H1 (cell line): ENCODE results near the gene ANXA3. TPM values are rescaled to one million over a fixed set of nuclear protein-coding genes. Genes with fewer than 3 reads are reported as not detected.

ENCODE experiments used
- CTCF ChIA-PET: fragments of 300-600 bp; sonication (Branson Sonifier 250); formaldehyde crosslinking; loops from one replicate; lab custom pipeline; 2021; ENCODE audit not compliant: partially characterized antibody; lab: Charles Lee
- POLR2A ChIA-PET: fragments of 300-600 bp; sonication (Branson Sonifier 250); formaldehyde crosslinking; loops from one replicate; lab custom pipeline; 2021; ENCODE audit warnings: inconsistent platforms; ENCODE audit not compliant: partially characterized antibody; lab: Charles Lee
- DNase-seq, 2 experiments: peaks; one replicate each; pipeline versions ENCODE4 v3.0.0 to v3.0.0-alpha.2; 2010 to 2022; ENCODE audit warnings: low spot score in 2 of 2, low read depth in 1 of 2, mixed read lengths in 1 of 2
- FAIRE-seq: peaks from 2 replicates; lab custom pipeline; 2011; peaks lifted over from hg19 to GRCh38; lab: Jason Lieb, UNC
- H2AFZ ChIP-seq: 2 replicates; pipeline ENCODE4 v1.8.1; 2012; ENCODE audit warnings: low read length, inconsistent platforms
- H2AK5ac ChIP-seq: 2 replicates; pipeline ENCODE4 v1.6.1; 2013; ENCODE audit warnings: low read depth, low read length
- H2BK120ac ChIP-seq: replicated peaks from 2 replicates; pipeline ENCODE3; 2013; ENCODE audit warnings: low read depth, low read length, inconsistent platforms
- H2BK12ac ChIP-seq: 2 replicates; pipeline ENCODE4 v1.6.1; 2013; ENCODE audit warnings: low read depth, low read length
- H2BK15ac ChIP-seq: 2 replicates; pipeline ENCODE4 v1.6.1; 2013; ENCODE audit warnings: low read length
- H2BK20ac ChIP-seq: 2 replicates; pipeline ENCODE4 v1.6.1; 2013; ENCODE audit warnings: low read length
- H2BK5ac ChIP-seq: 2 replicates; pipeline ENCODE4 v1.6.1; 2013; ENCODE audit warnings: low read depth, low read length
- H3K14ac ChIP-seq: 2 replicates; pipeline ENCODE4 v1.6.1; 2013; ENCODE audit warnings: inconsistent platforms; ENCODE audit not compliant: insufficient read length
- H3K18ac ChIP-seq: 2 replicates; pipeline ENCODE4 v1.6.1; 2013; ENCODE audit warnings: low read length; ENCODE audit errors: extremely low read depth
- H3K23ac ChIP-seq: 2 replicates; pipeline ENCODE4 v1.6.1; 2013; ENCODE audit warnings: inconsistent platforms; ENCODE audit not compliant: insufficient read length
- H3K23me2 ChIP-seq: 2 replicates; pipeline ENCODE4 v1.6.1; 2013; ENCODE audit warnings: low read depth, low read length
- H3K27ac ChIP-seq: 2 replicates; pipeline ENCODE4 v1.6.1; 2011; ENCODE audit warnings: low read depth, low read length, inconsistent platforms
- H3K27me3 ChIP-seq, 4 experiments: replicated peaks in 1 of 4; 1 replicate in 1 of 4; 2 replicates in 3 of 4; pipeline versions ENCODE4 v1.6.1 to v1.8.1; 2011 to 2013; ENCODE audit warnings: low read length in 3 of 4, mild to moderate bottlenecking in 3 of 4, inconsistent platforms in 2 of 4, mixed read lengths in 2 of 4, moderate library complexity in 1 of 4; ENCODE audit not compliant: control insufficient read depth in 3 of 4, insufficient read depth in 3 of 4; ENCODE audit errors: extremely low read depth in 1 of 4
- H3K36me3 ChIP-seq, 4 experiments: 2 replicates each; pipeline versions ENCODE4 v1.6.1 to v1.8.1; 2011 to 2013; ENCODE audit warnings: mild to moderate bottlenecking in 4 of 4, low read length in 3 of 4, moderate library complexity in 2 of 4, control low read depth in 1 of 4, inconsistent platforms in 1 of 4; ENCODE audit not compliant: insufficient read depth in 4 of 4, control insufficient read depth in 2 of 4
- H3K4ac ChIP-seq: replicated peaks from 2 replicates; pipeline ENCODE3; 2013; ENCODE audit warnings: low read length, low read depth, mixed read lengths, inconsistent platforms; ENCODE audit not compliant: insufficient read length
- H3K4me1 ChIP-seq, 4 experiments: replicated peaks in 1 of 4; 1 replicate in 1 of 4; 2 replicates in 3 of 4; pipeline versions ENCODE4 v1.6.1 to v1.8.1; 2011 to 2013; ENCODE audit warnings: low read length in 3 of 4, inconsistent platforms in 2 of 4, mixed read lengths in 1 of 4; ENCODE audit not compliant: insufficient read depth in 4 of 4, control insufficient read depth in 3 of 4
- H3K4me2 ChIP-seq, 2 experiments: 2 replicates each; pipeline versions ENCODE4 v1.6.1 to v1.8.1; 2011 to 2013; ENCODE audit warnings: low read depth in 2 of 2, low read length in 2 of 2, control low read depth in 1 of 2, inconsistent platforms in 1 of 2, mild to moderate bottlenecking in 1 of 2; ENCODE audit not compliant: insufficient read depth in 1 of 2
- H3K4me3 ChIP-seq, 4 experiments: fragments of 200-600, 300-600 bp in 1 of 4; sonication (generic), shearing (Covaris generic), sonication (Bioruptor Twin) in 1 of 4; 2 replicates each; pipeline versions ENCODE4 v1.5.1 to v1.8.1; 2011 to 2016; ENCODE audit warnings: low read length in 4 of 4, low read depth in 3 of 4, control low read depth in 2 of 4, inconsistent platforms in 2 of 4, mild to moderate bottlenecking in 2 of 4, mixed read lengths in 1 of 4, moderate library complexity in 1 of 4; ENCODE audit not compliant: insufficient read depth in 2 of 4; ENCODE audit errors: extremely low read depth in 1 of 4
- H3K56ac ChIP-seq: replicated peaks from 2 replicates; pipeline ENCODE3; 2013; ENCODE audit warnings: low read depth, mild to moderate bottlenecking, mixed read lengths, low read length, inconsistent platforms; ENCODE audit not compliant: insufficient read length
- H3K79me1 ChIP-seq: 2 replicates; pipeline ENCODE4 v1.6.1; 2013; ENCODE audit warnings: low read depth, low read length, control low read depth
- H3K79me2 ChIP-seq, 2 experiments: 2 replicates each; pipeline versions ENCODE4 v1.6.1 to v1.8.1; 2012 to 2013; ENCODE audit warnings: low read length in 2 of 2, mild to moderate bottlenecking in 2 of 2, inconsistent platforms in 1 of 2; ENCODE audit not compliant: insufficient read depth in 2 of 2, control insufficient read depth in 1 of 2
- H3K9ac ChIP-seq, 4 experiments: replicated peaks in 1 of 4; 1 replicate in 1 of 4; 2 replicates in 3 of 4; pipeline versions ENCODE4 v1.6.1 to v1.8.1; 2011 to 2013; ENCODE audit warnings: low read depth in 3 of 4, low read length in 3 of 4, control low read depth in 2 of 4, mild to moderate bottlenecking in 2 of 4, moderate library complexity in 2 of 4, inconsistent platforms in 1 of 4; ENCODE audit errors: extremely low read depth in 1 of 4
- H3K9me3 ChIP-seq, 2 experiments: 2 replicates each; pipeline versions ENCODE4 v1.6.1 to v1.8.1; 2012 to 2013; ENCODE audit warnings: mild to moderate bottlenecking in 2 of 2, moderate library complexity in 2 of 2, control low read depth in 1 of 2, inconsistent platforms in 1 of 2, low read depth in 1 of 2, low read length in 1 of 2, mixed read lengths in 1 of 2; ENCODE audit not compliant: insufficient read depth in 2 of 2
- H4K20me1 ChIP-seq, 2 experiments: replicated peaks in 1 of 2; 2 replicates each; pipeline versions ENCODE3 to v1.8.1; 2011 to 2013; ENCODE audit warnings: inconsistent platforms in 2 of 2, low read length in 2 of 2, mild to moderate bottlenecking in 1 of 2; ENCODE audit not compliant: insufficient read depth in 2 of 2, control insufficient read depth in 1 of 2
- H4K5ac ChIP-seq: 2 replicates; pipeline ENCODE4 v1.6.1; 2013; ENCODE audit warnings: low read length, low read depth, mixed read lengths, inconsistent platforms; ENCODE audit not compliant: insufficient read length
- H4K8ac ChIP-seq: 2 replicates; pipeline ENCODE4 v1.8.0; 2013; ENCODE audit warnings: mild to moderate bottlenecking, moderate library complexity, low read length, inconsistent platforms; ENCODE audit not compliant: insufficient read depth; ENCODE audit errors: extremely low read depth
- H4K91ac ChIP-seq: replicated peaks from 2 replicates; pipeline ENCODE3; 2013; ENCODE audit warnings: low read length, mixed read lengths, inconsistent platforms; ENCODE audit not compliant: insufficient read length
- BRCA1 ChIP-seq: IDR thresholded peaks from 2 replicates; pipeline ENCODE4 v1.6.1; 2012; ENCODE audit warnings: low read depth, low read length, improper control_type of control experiment
- CTBP2 ChIP-seq: IDR thresholded peaks from 2 replicates; pipeline ENCODE4 v1.7.0; 2011; ENCODE audit warnings: borderline replicate concordance, mild to moderate bottlenecking, moderate library complexity, mixed read lengths, low read length; ENCODE audit not compliant: insufficient read depth, insufficient read length
- CTCF ChIP-seq, 3 experiments: IDR thresholded peaks; 1 replicate in 2 of 3; 2 replicates in 1 of 3; pipeline versions ENCODE4 v1.5.1 to v1.6.1; 2011; ENCODE audit warnings: low read length in 3 of 3, mild to moderate bottlenecking in 3 of 3, inconsistent platforms in 2 of 3, low read depth in 1 of 3, moderate library complexity in 1 of 3; ENCODE audit not compliant: insufficient read depth in 1 of 3; ENCODE audit errors: control extremely low read depth in 1 of 3
- GABPA ChIP-seq: IDR thresholded peaks from 2 replicates; pipeline ENCODE4 v1.6.1; 2011; ENCODE audit warnings: mild to moderate bottlenecking, low read length, moderate library complexity, borderline replicate concordance; ENCODE audit not compliant: insufficient read depth
- GTF2F1 ChIP-seq: IDR thresholded peaks from 2 replicates; pipeline ENCODE4 v1.6.1; 2012; ENCODE audit warnings: low read depth, low read length, improper control_type of control experiment, borderline replicate concordance
- HDAC2 ChIP-seq, 2 experiments: fragments of 300-600 bp in 1 of 2; sonication (generic) in 1 of 2; IDR thresholded peaks; 2 replicates each; pipeline ENCODE4 v1.6.1; 2011 to 2012; ENCODE audit warnings: low read depth in 2 of 2, low read length in 2 of 2, mild to moderate bottlenecking in 2 of 2, moderate library complexity in 2 of 2, borderline replicate concordance in 1 of 2, inconsistent platforms in 1 of 2
- MAFK ChIP-seq: IDR thresholded peaks from 2 replicates; pipeline ENCODE4 v1.6.1; 2012; ENCODE audit warnings: low read depth, mild to moderate bottlenecking, improper control_type of control experiment, low read length
- POU5F1 ChIP-seq: IDR thresholded peaks from 2 replicates; pipeline ENCODE4 v1.6.1; 2011; ENCODE audit warnings: low read depth, mild to moderate bottlenecking, low read length, moderate library complexity
- SRF ChIP-seq: IDR thresholded peaks from 2 replicates; pipeline ENCODE4 v1.6.1; 2011; ENCODE audit warnings: mild to moderate bottlenecking, low read depth, low read length, moderate library complexity
- ZNF274 ChIP-seq: IDR thresholded peaks from 2 replicates; pipeline ENCODE4 v1.7.0; 2012; ENCODE audit warnings: low read length, borderline replicate concordance; ENCODE audit errors: extremely low read depth
- WGBS, 2 experiments: shearing (Covaris generic) in 1 of 2; methylation state at CpG; one replicate each; pipeline versions ENCODE4 v1.1.6 to v1.1.7; 2013 to 2015; ENCODE audit warnings: low lambda C conversion rate in 2 of 2, mixed read lengths in 2 of 2, inconsistent platforms in 1 of 2, low coverage in 1 of 2, missing lambda C conversion rate in 1 of 2; ENCODE audit not compliant: insufficient replicate concordance in 2 of 2, insufficient coverage in 1 of 2, insufficient read length in 1 of 2; ENCODE audit errors: extremely low coverage in 1 of 2, missing lambda C conversion rate in 1 of 2; 5-methylcytosine and 5-hydroxymethylcytosine counted together
- polyA plus RNA-seq, 7 experiments: library from polyadenylated mRNA; depleted of rRNA in 3 of 7; stranded (reverse) in 5 of 7; unstranded in 2 of 7; fragments of >200 nt in 5 of 7; fragments of 200-250 nt in 2 of 7; gene quantifications; 1 replicate in 5 of 7; 2 replicates in 1 of 7; 4 replicates in 1 of 7; pipeline versions ENCODE4 v1.2.1 to v1.2.3, GENCODE V29; 2011 to 2013; ENCODE audit warnings: missing spikeins in 2 of 7, mixed read lengths in 2 of 7
- total RNA-seq: library from RNA; stranded (reverse); fragmentation: NEBNext Ultra II Directional; extraction: Animal tissue kit (Norgen Biotek cat#: 25700); gene quantifications from 2 replicates; pipeline ENCODE4 v1.2.1, GENCODE V29; 2021

Gene ANXA3
- total and polyA plus RNA-seq, 2 of the 8 experiments (the other 6 are each of a cell fraction or from before 2014, with no cell fraction given), result 10.3 to 27.3 TPM

GRCh38 chr4:78512357-78512920 lies 39.1 kb upstream of the ANXA3 start:
- H2BK15ac ChIP-seq, result no peak overlapping the region
- TF ChIP-seq BRCA1 (no peak), CTCF (IDR thresholded peaks at IDR 0.05; ENCODE audit: control extremely low read depth in 1 of 3, insufficient read depth in 1 of 3, low read depth in 1 of 3, low read length in 3 of 3) (no peak), POU5F1 (no peak), CTBP2 (no peak), GTF2F1 (no peak), HDAC2 (IDR thresholded peaks at IDR 0.05; ENCODE audit: borderline replicate concordance in 1 of 2, low read depth in 2 of 2, low read length in 2 of 2) (no peak), GABPA (no peak), ZNF274 (no peak), SRF (no peak), MAFK (no peak)

More at GRCh38 chr4:78512357-78512920, 39.1 kb upstream of the ANXA3 start:
- Histone ChIP-seq H3K14ac (no peak overlapping the region), H2BK20ac (no peak overlapping the region), H3K9me3 (no peaks in the 10 kb centered on the region), H3K27ac (no peak overlapping the region), H3K56ac (no peak overlapping the region), H4K91ac (no peak overlapping the region), H2AK5ac (no peak overlapping the region), H3K79me1 (no peaks in the 10 kb centered on the region; the same call in 1 of the 2 replicates), H3K23ac (no peak overlapping the region), H2BK5ac (no peak overlapping the region), H3K4me1 (no peaks in the 10 kb centered on the region), H3K27me3 (no peaks in the 10 kb centered on the region), H3K23me2 (no peaks in the 10 kb centered on the region), H3K18ac (no peak overlapping the region), H3K4ac (no peak overlapping the region), H4K8ac (no peak overlapping the region), H3K4me3 (no peak overlapping the region), H3K9ac (no peak overlapping the region), H3K4me2 (no peak overlapping the region), H3K36me3 (peaks cover 12 to 63% (median 51%) of the 10 kb centered on the region in 4 experiments), H4K20me1 (peaks cover 0 to 2% of the 10 kb centered on the region in 2 experiments), H4K5ac (no peak overlapping the region), H2AFZ (no peak overlapping the region), H2BK12ac (no peak overlapping the region), H2BK120ac (no peak overlapping the region), H3K79me2 (no peaks in the 10 kb centered on the region)
- CTCF ChIA-PET, result interaction anchor here (0.8 to 1.2 kb wide), 3 partner anchors 10 to 518 kb away, joined by 3 read pairs; no protein-coding TSS in a partner anchor
- no peak for DNase-seq
- POLR2A ChIA-PET, result no interaction called here
- no peak for FAIRE-seq
- WGBS, 2 experiments, result 88% methylated on average over 3 of the region's 3 CpGs; no CpG with 5 or more reads in 1 of the 2 experiments
